IMR-90 (cell line): Measurements from ENCODE around the gene KLK13. TPM values are rescaled to one million over a fixed set of nuclear protein-coding genes. Genes with fewer than 3 reads are reported as not detected.

Experiments used
- ATAC-seq: fragments of 200-7000 bp; cut with Tn5 transposase; 2 replicates; pipeline ENCODE4 v1.9.1; 2020; ENCODE audit warnings: low read depth, mild to moderate bottlenecking, moderate library complexity
- BruUV-seq: library from RNA; stranded (reverse); fragments of 400-500 nt; replicated peaks from 2 replicates; lab custom pipeline; 2021; lab: Mats Ljungman, UMichigan
- CTCF ChIA-PET: fragments of 300-600 bp; formaldehyde crosslinking; extraction: SDS; loops from one replicate; lab custom pipeline; 2021; ENCODE audit warnings: antibody characterized with exemption; lab: Yijun Ruan, JAX
- POLR2A ChIA-PET: fragments of 300-600 bp; sonication (Branson Sonifier 250); formaldehyde crosslinking; loops from one replicate; lab custom pipeline; 2022; ENCODE audit warnings: antibody characterized with exemption; ENCODE audit not compliant: unreplicated experiment; lab: Charles Lee
- DNase-seq: peaks from one replicate; pipeline ENCODE4 v3.0.0; 2013
- H2AFZ ChIP-seq: replicated peaks from 2 replicates; pipeline ENCODE3; 2013; ENCODE audit warnings: low read length, mild to moderate bottlenecking; ENCODE audit not compliant: poor library complexity
- H2AK5ac ChIP-seq: 2 replicates; pipeline ENCODE4 v1.6.1; 2013; ENCODE audit warnings: low read depth, low read length, inconsistent platforms
- H2AK9ac ChIP-seq: replicated peaks from 2 replicates; pipeline ENCODE3; 2013; ENCODE audit warnings: mild to moderate bottlenecking, low read depth, low read length, moderate library complexity; ENCODE audit not compliant: poor library complexity
- H2BK120ac ChIP-seq: 2 replicates; pipeline ENCODE4 v1.6.1; 2013; ENCODE audit warnings: low read depth, low read length, inconsistent platforms
- H2BK15ac ChIP-seq: 3 replicates; pipeline ENCODE4 v1.6.1; 2013; ENCODE audit warnings: low read depth, low read length, inconsistent platforms
- H2BK20ac ChIP-seq: 2 replicates; pipeline ENCODE4 v1.6.1; 2013; ENCODE audit warnings: low read depth, mild to moderate bottlenecking, inconsistent platforms, low read length, moderate library complexity
- H2BK5ac ChIP-seq: 2 replicates; pipeline ENCODE4 v1.6.1; 2013; ENCODE audit warnings: mild to moderate bottlenecking, low read depth, low read length, inconsistent platforms; ENCODE audit not compliant: poor library complexity, severe bottlenecking
- H3K14ac ChIP-seq: replicated peaks from 2 replicates; pipeline ENCODE4 v1.6.1; 2013; ENCODE audit warnings: low read depth, low read length, inconsistent platforms
- H3K18ac ChIP-seq: 2 replicates; pipeline ENCODE4 v1.6.1; 2013; ENCODE audit warnings: low read depth, low read length, control low read depth
- H3K23ac ChIP-seq: 2 replicates; pipeline ENCODE4 v1.6.1; 2013; ENCODE audit warnings: low read depth, low read length, inconsistent platforms
- H3K27ac ChIP-seq: 2 replicates; pipeline ENCODE4 v1.5.1; 2013; ENCODE audit warnings: mild to moderate bottlenecking, control low read depth, low read length; ENCODE audit not compliant: insufficient read depth
- H3K27me3 ChIP-seq: 2 replicates; pipeline ENCODE4 v1.6.1; 2013; ENCODE audit warnings: low read length; ENCODE audit not compliant: control insufficient read depth, insufficient read depth
- H3K36me3 ChIP-seq: 2 replicates; pipeline ENCODE4 v1.6.1; 2013; ENCODE audit warnings: low read length, mixed read lengths; ENCODE audit not compliant: control insufficient read depth, insufficient read depth
- H3K4ac ChIP-seq: 2 replicates; pipeline ENCODE4 v1.6.1; 2013; ENCODE audit warnings: low read depth, low read length, inconsistent platforms
- H3K4me1 ChIP-seq: 2 replicates; pipeline ENCODE4 v1.6.1; 2013; ENCODE audit warnings: low read length, mixed read lengths; ENCODE audit not compliant: control insufficient read depth, insufficient read depth
- H3K4me2 ChIP-seq: 2 replicates; pipeline ENCODE4 v1.6.1; 2013; ENCODE audit warnings: low read depth, mild to moderate bottlenecking, control low read depth, low read length, moderate library complexity
- H3K4me3 ChIP-seq: 2 replicates; pipeline ENCODE4 v1.5.1; 2013; ENCODE audit warnings: low read depth, mild to moderate bottlenecking, control low read depth, low read length, moderate library complexity; ENCODE audit not compliant: insufficient read depth
- H3K56ac ChIP-seq: 2 replicates; pipeline ENCODE4 v1.6.1; 2013; ENCODE audit warnings: low read length, inconsistent platforms; ENCODE audit not compliant: insufficient read depth; ENCODE audit errors: extremely low read depth
- H3K79me1 ChIP-seq, 2 experiments: 2 replicates each; pipeline ENCODE4 v1.6.1; 2013; ENCODE audit warnings: low read length in 2 of 2, inconsistent platforms in 1 of 2, low read depth in 1 of 2
- H3K9ac ChIP-seq: 2 replicates; pipeline ENCODE4 v1.6.1; 2013; ENCODE audit warnings: low read depth, low read length, control low read depth
- H3K9me1 ChIP-seq: 2 replicates; pipeline ENCODE4 v1.6.1; 2013; ENCODE audit warnings: low read length, inconsistent platforms; ENCODE audit not compliant: insufficient read depth
- H3K9me3 ChIP-seq: 2 replicates; pipeline ENCODE4 v1.6.1; 2013; ENCODE audit warnings: low read length; ENCODE audit not compliant: control insufficient read depth, insufficient read depth
- H4K20me1 ChIP-seq: 2 replicates; pipeline ENCODE4 v1.6.1; 2013; ENCODE audit warnings: low read length, inconsistent platforms; ENCODE audit not compliant: insufficient read depth
- H4K5ac ChIP-seq: 2 replicates; pipeline ENCODE4 v1.6.1; 2013; ENCODE audit warnings: mild to moderate bottlenecking, low read depth, low read length, control low read depth
- H4K8ac ChIP-seq, 2 experiments: 2 replicates each; pipeline ENCODE4 v1.6.1; 2013; ENCODE audit warnings: low read depth in 2 of 2, low read length in 2 of 2, control low read depth in 1 of 2, inconsistent platforms in 1 of 2
- H4K91ac ChIP-seq: 2 replicates; pipeline ENCODE4 v1.6.1; 2013; ENCODE audit warnings: low read depth, low read length, inconsistent platforms; ENCODE audit not compliant: insufficient read depth
- BHLHE40 ChIP-seq: fragments of 150-350 bp; IDR thresholded peaks from 2 replicates; pipeline ENCODE4 v1.6.1; 2016; ENCODE audit warnings: mild to moderate bottlenecking, low read depth, low read length
- CHD1 ChIP-seq: IDR thresholded peaks from 2 replicates; pipeline ENCODE4 v1.6.1; 2012; ENCODE audit warnings: low read depth, low read length, improper control_type of control experiment
- FOS ChIP-seq: fragments of 150-350 bp; IDR thresholded peaks from 2 replicates; pipeline ENCODE4 v1.6.1; 2016; ENCODE audit warnings: low read depth, low read length
- MAFK ChIP-seq: IDR thresholded peaks from 2 replicates; pipeline ENCODE4 v1.6.1; 2012; ENCODE audit warnings: low read depth, low read length, improper control_type of control experiment
- MXI1 ChIP-seq: IDR thresholded peaks from 2 replicates; pipeline ENCODE4 v1.6.1; 2012; ENCODE audit warnings: low read depth, mild to moderate bottlenecking, low read length, moderate library complexity, borderline replicate concordance
- NFE2L2 ChIP-seq: fragments of 150-350 bp; IDR thresholded peaks from 2 replicates; pipeline ENCODE4 v1.6.1; 2016; ENCODE audit warnings: low read depth, mild to moderate bottlenecking, low read length
- RAD21 ChIP-seq: IDR thresholded peaks from 2 replicates; pipeline ENCODE4 v1.6.1; 2012; ENCODE audit warnings: low read length, improper control_type of control experiment
- RFX5 ChIP-seq: IDR thresholded peaks from 2 replicates; pipeline ENCODE4 v1.8.0; 2012; ENCODE audit warnings: low read depth, mild to moderate bottlenecking, low read length, moderate library complexity
- SMC3 ChIP-seq: fragments of 150-350 bp; IDR thresholded peaks from 2 replicates; pipeline ENCODE4 v1.6.1; 2016; ENCODE audit warnings: low read depth, mild to moderate bottlenecking, antibody characterized with exemption, low read length, moderate library complexity
- WGBS, 2 experiments: methylation state at CpG; one replicate each; pipeline versions ENCODE4 v1.1.5 to v1.1.7; 2013; ENCODE audit warnings: missing lambda C conversion rate in 2 of 2; ENCODE audit not compliant: insufficient read length in 1 of 2; ENCODE audit errors: extremely low coverage in 2 of 2; 5-methylcytosine and 5-hydroxymethylcytosine counted together
- dilution Hi-C: fragments of 300-500 bp; cut with HindIII; formaldehyde crosslinking; loops from one replicate; pipeline ENCODE4 v1.14.3; 2018; ENCODE audit warnings: low sequenced_read_pairs; ENCODE audit not compliant: unreplicated experiment
- in situ Hi-C: fragments of 300-500 bp; cut with MboI; formaldehyde crosslinking; loops from 3 replicates; pipeline ENCODE4 v1.14.3; 2019; ENCODE audit warnings: low sequenced_read_pairs, inconsistent platforms, mixed read lengths
- intact Hi-C: fragments of 100-400 bp; cut with micrococcal nuclease; formaldehyde crosslinking; loops from 2 replicates; pipeline ENCODE4 v1.10.0; 2022
- polyA plus RNA-seq, 3 experiments: library from polyadenylated mRNA; depleted of rRNA; stranded (reverse); fragments of >200 nt; gene quantifications; 2 replicates each; pipeline ENCODE4 v1.2.3, GENCODE V29; 2012; ENCODE audit warnings: low replicate concordance in 1 of 3
- total RNA-seq: library from RNA; depleted of rRNA; stranded (reverse); fragments of >200 nt; gene quantifications from 2 replicates; pipeline ENCODE4 v1.2.3, GENCODE V29; 2012
- TF ChIP-seq, protein P1 (sequence below): fragments of 150-350 bp; IDR thresholded peaks from 2 replicates; pipeline ENCODE4 v1.6.1; 2016; ENCODE audit warnings: low read depth, mild to moderate bottlenecking, low read length, moderate library complexity, borderline replicate concordance
- TF ChIP-seq, protein P2 (sequence below): conservative IDR thresholded peaks from 2 replicates; pipeline ENCODE4 v1.5.1; 2012; ENCODE audit warnings: mild to moderate bottlenecking, low read depth, low read length, improper control_type of control experiment

Gene KLK13
- total and polyA plus RNA-seq, 2 of the 4 experiments (the other 2 are of a cell fraction) = not detected

DNA sequence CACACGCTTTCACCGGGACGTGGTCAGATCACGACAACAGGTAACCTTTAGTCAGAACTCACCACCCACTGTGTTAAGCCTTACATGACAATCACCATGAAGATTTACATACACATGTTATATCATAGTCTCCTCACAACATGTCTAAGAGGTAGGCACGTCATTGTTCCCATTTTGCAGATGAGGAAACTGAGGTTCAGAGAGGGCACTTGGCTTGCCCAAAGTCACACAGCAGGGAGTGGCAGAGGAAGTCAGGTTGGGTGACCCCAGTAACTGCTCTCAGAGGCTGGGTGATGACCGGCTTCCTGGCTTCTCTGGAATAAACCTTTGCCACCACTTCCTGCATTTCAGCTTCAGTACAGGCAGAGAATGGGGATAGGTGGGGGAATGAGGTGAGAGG lies 50.6 kb downstream of the KLK13 start:
- Histone ChIP-seq H2AK5ac (no peak overlapping the region), H3K9ac (no peak overlapping the region), H3K79me1 (no peaks in the 10 kb centered on the region), H2AFZ (no peak overlapping the region), H3K9me3 (peaks cover 2% of the 10 kb centered on the region; the same call in 1 of the 2 replicates), H3K56ac (no peak overlapping the region), H3K27me3 (peaks cover 12% of the 10 kb centered on the region), H3K4ac (no peak overlapping the region), H3K36me3 (no peaks in the 10 kb centered on the region), H3K23ac (no peak overlapping the region), H3K4me3 (no peak overlapping the region), H3K18ac (no peak overlapping the region), H3K14ac (no peak overlapping the region), H4K20me1 (no peaks in the 10 kb centered on the region), H4K8ac (no peak overlapping the region), H2BK15ac (no peak overlapping the region), H2BK120ac (no peak overlapping the region), H4K5ac (no peak overlapping the region), H3K4me2 (no peak overlapping the region), H3K4me1 (no peaks in the 10 kb centered on the region), H2BK20ac (no peak overlapping the region), H3K27ac (no peak overlapping the region), H2AK9ac (no peak overlapping the region), H2BK5ac (no peak overlapping the region), H3K9me1 (no peaks in the 10 kb centered on the region), H4K91ac (no peak overlapping the region)
- in situ Hi-C loops = no loop called here
- BruUV-seq = no TSS peak
- WGBS, 2 experiments = no CpG with 5 or more reads among the region's 6 CpGs
- no peak for DNase-seq
- ChIA-PET CTCF (no interaction called here), POLR2A (no interaction called here)
- ATAC-seq = no peak
- intact Hi-C loops = loop anchor here (10.0 kb wide), 1 partner anchor 659 kb away; no protein-coding TSS in a partner anchor
- dilution Hi-C loops = no loop called here
- TF ChIP-seq, protein P1, sequence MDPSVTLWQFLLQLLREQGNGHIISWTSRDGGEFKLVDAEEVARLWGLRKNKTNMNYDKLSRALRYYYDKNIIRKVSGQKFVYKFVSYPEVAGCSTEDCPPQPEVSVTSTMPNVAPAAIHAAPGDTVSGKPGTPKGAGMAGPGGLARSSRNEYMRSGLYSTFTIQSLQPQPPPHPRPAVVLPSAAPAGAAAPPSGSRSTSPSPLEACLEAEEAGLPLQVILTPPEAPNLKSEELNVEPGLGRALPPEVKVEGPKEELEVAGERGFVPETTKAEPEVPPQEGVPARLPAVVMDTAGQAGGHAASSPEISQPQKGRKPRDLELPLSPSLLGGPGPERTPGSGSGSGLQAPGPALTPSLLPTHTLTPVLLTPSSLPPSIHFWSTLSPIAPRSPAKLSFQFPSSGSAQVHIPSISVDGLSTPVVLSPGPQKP = no peak
- TF ChIP-seq, protein P2, sequence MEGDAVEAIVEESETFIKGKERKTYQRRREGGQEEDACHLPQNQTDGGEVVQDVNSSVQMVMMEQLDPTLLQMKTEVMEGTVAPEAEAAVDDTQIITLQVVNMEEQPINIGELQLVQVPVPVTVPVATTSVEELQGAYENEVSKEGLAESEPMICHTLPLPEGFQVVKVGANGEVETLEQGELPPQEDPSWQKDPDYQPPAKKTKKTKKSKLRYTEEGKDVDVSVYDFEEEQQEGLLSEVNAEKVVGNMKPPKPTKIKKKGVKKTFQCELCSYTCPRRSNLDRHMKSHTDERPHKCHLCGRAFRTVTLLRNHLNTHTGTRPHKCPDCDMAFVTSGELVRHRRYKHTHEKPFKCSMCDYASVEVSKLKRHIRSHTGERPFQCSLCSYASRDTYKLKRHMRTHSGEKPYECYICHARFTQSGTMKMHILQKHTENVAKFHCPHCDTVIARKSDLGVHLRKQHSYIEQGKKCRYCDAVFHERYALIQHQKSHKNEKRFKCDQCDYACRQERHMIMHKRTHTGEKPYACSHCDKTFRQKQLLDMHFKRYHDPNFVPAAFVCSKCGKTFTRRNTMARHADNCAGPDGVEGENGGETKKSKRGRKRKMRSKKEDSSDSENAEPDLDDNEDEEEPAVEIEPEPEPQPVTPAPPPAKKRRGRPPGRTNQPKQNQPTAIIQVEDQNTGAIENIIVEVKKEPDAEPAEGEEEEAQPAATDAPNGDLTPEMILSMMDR = no peak
- no peak for TF ChIP-seq FOS
- no peak for TF ChIP-seq SMC3
- no peak for TF ChIP-seq RAD21
- TF ChIP-seq NFE2L2 = no peak
- TF ChIP-seq MAFK = no peak
- TF ChIP-seq MXI1 = no peak
- no peak for TF ChIP-seq BHLHE40
- TF ChIP-seq CHD1 = no peak
- TF ChIP-seq RFX5 = no peak
